Measurements from ENCODE around the gene ABTB2. TPM values are rescaled to one million over a fixed set of nuclear protein-coding genes. Genes with fewer than 3 reads are reported as not detected.

Gene ABTB2
- total RNA-seq, 2 experiments from 2014 or later = 0.06 to 0.09 TPM

GRCh38 chr11:34366522-34366921, 8.7 kb upstream of the ABTB2 start:
- Histone ChIP-seq H4K20me1 (ENCODE audit: insufficient read depth, low read length) (no peaks in the 10 kb centered on the region), H2AFZ (ENCODE audit: low read length) (no peak overlapping the region), H3K36me3 (ENCODE audit: insufficient read depth, low read length) (no peaks in the 10 kb centered on the region), H3K4me2 (ENCODE audit: low read length) (no peak overlapping the region), H3K9me3 (ENCODE audit: low read length) (no peaks in the 10 kb centered on the region), H3K9me2 (ENCODE audit: insufficient read depth, low read length) (no peaks in the 10 kb centered on the region), H3K4me1 (ENCODE audit: insufficient read depth, low read length, poor library complexity, severe bottlenecking) (no peaks in the 10 kb centered on the region), H3K27ac (ENCODE audit: low read depth, low read length, poor library complexity, severe bottlenecking) (no peak overlapping the region), H3K79me2 (ENCODE audit: insufficient read depth, low read depth, low read length) (no peaks in the 10 kb centered on the region), H3K4me3 (ENCODE audit: low read depth, low read length, poor library complexity, severe bottlenecking) (no peak overlapping the region)
- no TSS peak for BruUV-seq (replicated peaks)
- intact Hi-C loops (cut with micrococcal nuclease; ENCODE audit: unreplicated experiment) = no loop called here
- no peak for DNase-seq (ENCODE audit: low spot score)
- POLR2A ChIA-PET = no interaction called here
- TF ChIP-seq EZH2phosphoT487 (IDR thresholded peaks at IDR 0.05; ENCODE audit: borderline replicate concordance, low read depth, low read length) (no peak), CTCF (conservative IDR thresholded peaks at IDR 0.05; ENCODE audit: low read length) (no peak)
- CTCF ChIA-PET (ENCODE audit: unreplicated experiment) = no interaction called here

- ChIA-PET CTCF (ENCODE audit: unreplicated experiment) (no interaction called here), POLR2A (interaction anchor here (0.6 kb wide), 1 partner anchor 307 kb away, joined by 3 read pairs; no protein-coding TSS in a partner anchor)
- TF ChIP-seq CTCF (conservative IDR thresholded peaks at IDR 0.05; ENCODE audit: low read length) = no peak
- no peak for TF ChIP-seq EZH2phosphoT487 (IDR thresholded peaks at IDR 0.05; ENCODE audit: borderline replicate concordance, low read depth, low read length)
- H3K27ac ChIP-seq (ENCODE audit: low read depth, low read length, poor library complexity, severe bottlenecking) = no peak overlapping the region
- H3K4me2 ChIP-seq (ENCODE audit: low read length) = no peak overlapping the region
- no peaks in the 10 kb centered on the region for H3K4me1 ChIP-seq (ENCODE audit: insufficient read depth, low read length, poor library complexity, severe bottlenecking)
- no peak for DNase-seq (ENCODE audit: low spot score)
- H3K4me3 ChIP-seq (ENCODE audit: low read depth, low read length, poor library complexity, severe bottlenecking) = no peak overlapping the region
- H3K9me3 ChIP-seq (ENCODE audit: low read length) = no peaks in the 10 kb centered on the region
- no peaks in the 10 kb centered on the region for H3K9me2 ChIP-seq (ENCODE audit: insufficient read depth, low read length)
- no peaks in the 10 kb centered on the region for H3K36me3 ChIP-seq (ENCODE audit: insufficient read depth, low read length)
- H2AFZ ChIP-seq (ENCODE audit: low read length) = no peak overlapping the region
- intact Hi-C loops (cut with micrococcal nuclease; ENCODE audit: unreplicated experiment) = no loop called here
- BruUV-seq (replicated peaks) = no TSS peak
- H3K79me2 ChIP-seq (ENCODE audit: insufficient read depth, low read depth, low read length) = no peaks in the 10 kb centered on the region
- H4K20me1 ChIP-seq (ENCODE audit: insufficient read depth, low read length) = no peaks in the 10 kb centered on the region
Observed at GRCh38 chr11:34364102-34364501, 6.3 kb upstream of the ABTB2 start.

GRCh38 chr11:34363363-34364084, 5.7 kb upstream of the ABTB2 start:
- POLR2A ChIA-PET = interaction anchor here (0.6 to 0.7 kb wide), 3 partner anchors 306 to 506 kb away, joined by 3 to 4 read pairs (median 3); no protein-coding TSS in a partner anchor
- TF ChIP-seq CTCF (conservative IDR thresholded peaks at IDR 0.05; ENCODE audit: low read length) (no peak), EZH2phosphoT487 (IDR thresholded peaks at IDR 0.05; ENCODE audit: borderline replicate concordance, low read depth, low read length) (no peak)
- Histone ChIP-seq H3K36me3 (ENCODE audit: insufficient read depth, low read length) (no peaks in the 10 kb centered on the region), H3K9me2 (ENCODE audit: insufficient read depth, low read length) (no peaks in the 10 kb centered on the region), H3K27ac (ENCODE audit: low read depth, low read length, poor library complexity, severe bottlenecking) (no peak overlapping the region), H3K4me2 (ENCODE audit: low read length) (no peak overlapping the region), H4K20me1 (ENCODE audit: insufficient read depth, low read length) (no peaks in the 10 kb centered on the region), H2AFZ (ENCODE audit: low read length) (no peak overlapping the region), H3K79me2 (ENCODE audit: insufficient read depth, low read depth, low read length) (no peaks in the 10 kb centered on the region), H3K4me3 (ENCODE audit: low read depth, low read length, poor library complexity, severe bottlenecking) (no peak overlapping the region), H3K9me3 (ENCODE audit: low read length) (no peaks in the 10 kb centered on the region), H3K4me1 (ENCODE audit: insufficient read depth, low read length, poor library complexity, severe bottlenecking) (peaks cover 3% of the 10 kb centered on the region)
- BruUV-seq (replicated peaks) = no TSS peak
- intact Hi-C loops (cut with micrococcal nuclease; ENCODE audit: unreplicated experiment) = no loop called here
- CTCF ChIA-PET (ENCODE audit: unreplicated experiment) = no interaction called here
- no peak for DNase-seq (ENCODE audit: low spot score)
